Posterior vena cava (tissue), 2 donors: Measurements from ENCODE around the gene ETFA. TPM values are rescaled to one million over a fixed set of nuclear protein-coding genes. Genes with fewer than 3 reads are reported as not detected.
"Not testable (repeated sequence)": the region's sequence is repeated elsewhere in the genome, so short reads cannot be mapped to it uniquely, and the experiment has no call there.

ENCODE experiments used
- DNase-seq: peaks from one replicate; pipeline ENCODE4 v3.0.0-alpha.2; 2020; ENCODE audit warnings: low spot score
- intact Hi-C, 2 donors: fragments of 100-400 bp; cut with DNase I; formaldehyde crosslinking; loops; one replicate each; pipeline versions ENCODE4 v1.14.1 to v1.14.2; 2022 to 2023
- total RNA-seq, 2 donors: library from RNA; stranded (reverse); fragmentation: NEBNext Ultra II Directional; extraction: Animal tissue kit (Norgen Biotek cat#: 25700); gene quantifications; one replicate each; pipeline ENCODE4 v1.2.1, GENCODE V29; 2021
- donor health status: DM: yes; HTN: yes; CAD: no.
- donor health status: DM: yes; HTN: yes; CAD: no.

ETFA gene
- total RNA-seq, 2 donors from 2014 or later = 68.6 to 98.4 TPM

- DNase-seq = no peak
- intact Hi-C loops = no loop called here
These were observed 14.4 kb downstream of the ETFA start for GRCh38 chr15:76296849-76297248.

- DNase-seq, intact Hi-C loops: not testable (repeated sequence)
These were observed 16.8 kb downstream of the ETFA start for GRCh38 chr15:76294463-76294862.

GRCh38 chr15:76293361-76293760 lies 17.9 kb downstream of the ETFA start:
- DNase-seq = no peak
- intact Hi-C loops = no loop called here

- intact Hi-C loops = no loop called here
These were observed 21.7 kb downstream of the ETFA start for GRCh38 chr15:76289582-76289981.

GRCh38 chr15:76286271-76286879 lies 24.9 kb downstream of the ETFA start:
- no peak for DNase-seq
- intact Hi-C loops = no loop called here

More at GRCh38 chr15:76289582-76289981, 21.7 kb downstream of the ETFA start:
- no peak for DNase-seq

- intact Hi-C loops = no loop called here
These were observed 25.9 kb downstream of the ETFA start for GRCh38 chr15:76285241-76285825.

GRCh38 chr15:76282465-76282864 lies 28.8 kb downstream of the ETFA start:
- no peak for DNase-seq
- intact Hi-C loops = no loop called here

More at GRCh38 chr15:76285241-76285825, 25.9 kb downstream of the ETFA start:
- DNase-seq = no peak

GRCh38 chr15:76278651-76279050 lies 32.6 kb downstream of the ETFA start:
- intact Hi-C loops = no loop called here

GRCh38 chr15:76274821-76275220 lies 36.4 kb downstream of the ETFA start:
- intact Hi-C loops = no loop called here
- no peak for DNase-seq

More at GRCh38 chr15:76278651-76279050, 32.6 kb downstream of the ETFA start:
- DNase-seq = no peak

GRCh38 chr15:76274226-76274625 lies 37.0 kb downstream of the ETFA start:
- intact Hi-C loops = no loop called here

GRCh38 chr15:76270876-76271275 lies 40.4 kb downstream of the ETFA start:
- DNase-seq = no peak
- intact Hi-C loops = no loop called here

More at GRCh38 chr15:76274226-76274625, 37.0 kb downstream of the ETFA start:
- DNase-seq = no peak

GRCh38 chr15:76267077-76267476 lies 44.2 kb downstream of the ETFA start:
- intact Hi-C loops = no loop called here

GRCh38 chr15:76265769-76266168 lies 45.5 kb downstream of the ETFA start:
- DNase-seq, intact Hi-C loops: not testable (repeated sequence)

More at GRCh38 chr15:76267077-76267476, 44.2 kb downstream of the ETFA start:
- DNase-seq = no peak

- DNase-seq = no peak
These were observed 50.9 kb downstream of the ETFA start for GRCh38 chr15:76260246-76260938.

GRCh38 chr15:76259392-76259791 lies 51.9 kb downstream of the ETFA start:
- no peak for DNase-seq
- intact Hi-C loops = no loop called here

More at GRCh38 chr15:76260246-76260938, 50.9 kb downstream of the ETFA start:
- intact Hi-C loops = no loop called here

GRCh38 chr15:76258460-76258859 lies 52.8 kb downstream of the ETFA start:
- DNase-seq = no peak

GRCh38 chr15:76253691-76254473 lies 57.4 kb downstream of the ETFA start:
- DNase-seq = no peak
- intact Hi-C loops = no loop called here

More at GRCh38 chr15:76258460-76258859, 52.8 kb downstream of the ETFA start:
- intact Hi-C loops = no loop called here

- intact Hi-C loops = no loop called here
- no peak for DNase-seq
These were observed 59.0 kb downstream of the ETFA start for GRCh38 chr15:76252249-76252648.

GRCh38 chr15:76251717-76252116 lies 59.6 kb downstream of the ETFA start:
- intact Hi-C loops = loop anchor here in 1 of 2 donors (1.0 kb wide), 1 partner anchor 45 kb away; no protein-coding TSS in a partner anchor
- no peak for DNase-seq
